Lower leg skin (tissue), 3 donors: ENCODE measurements around the gene PRR14L.

Experiments
- CTCF ChIP-seq, 3 donors: fragments of 450-650 bp; IDR thresholded peaks; one replicate each; pipeline ENCODE4 v1.5.1; 2016; ENCODE audit warnings: antibody characterized with exemption in 3 of 3, mild to moderate bottlenecking in 3 of 3, moderate library complexity in 2 of 3
- POLR2A ChIP-seq, 2 donors: fragments of 450-650 bp; IDR thresholded peaks; one replicate each; pipeline ENCODE4 v1.6.1; 2016 to 2017; ENCODE audit warnings: antibody characterized with exemption in 2 of 2, mild to moderate bottlenecking in 1 of 2, moderate library complexity in 1 of 2

GRCh38 chr22:31752096-31752847 lies 2.3 kb upstream of the PRR14L start:
- TF ChIP-seq CTCF (IDR thresholded peaks at IDR 0.05) = no peak
- no peak for TF ChIP-seq POLR2A (IDR thresholded peaks at IDR 0.05)
